Loucy (cell line): ENCODE data around the gene ABCC4.

ENCODE experiments used
- H2AFZ ChIP-seq: fragments of 200-600 bp; sonication (generic); 2 replicates; pipeline ENCODE4 v1.6.0; 2016; ENCODE audit warnings: antibody characterized with exemption, mild to moderate bottlenecking, low read length, moderate library complexity
- H3F3A ChIP-seq: fragments of 200-600 bp; 2 replicates; pipeline ENCODE4 v1.6.0; 2016; ENCODE audit warnings: antibody characterized with exemption, low read depth, mild to moderate bottlenecking
- H3K27me3 ChIP-seq: fragments of 200-600 bp; sonication (generic); 2 replicates; pipeline ENCODE4 v1.6.1; 2014; ENCODE audit warnings: low read length, mild to moderate bottlenecking; ENCODE audit not compliant: insufficient read depth, poor library complexity, severe bottlenecking
- H3K36me3 ChIP-seq: fragments of 200-600 bp; sonication (generic); 2 replicates; pipeline ENCODE4 v1.6.1; 2016; ENCODE audit warnings: low read length; ENCODE audit not compliant: insufficient read depth
- H3K4me1 ChIP-seq: fragments of 200-600 bp; sonication (generic); 2 replicates; pipeline ENCODE4 v1.5.1; 2014; ENCODE audit warnings: low read length, mild to moderate bottlenecking; ENCODE audit not compliant: insufficient read depth, poor library complexity, severe bottlenecking
- H3K4me2 ChIP-seq: fragments of 200-600 bp; sonication (generic); 2 replicates; pipeline ENCODE4 v1.6.0; 2014; ENCODE audit warnings: antibody characterized with exemption, low read length, low read depth, mild to moderate bottlenecking; ENCODE audit not compliant: poor library complexity, severe bottlenecking
- H3K4me3 ChIP-seq: fragments of 200-600 bp; sonication (generic); 2 replicates; pipeline ENCODE4 v1.5.1; 2014; ENCODE audit warnings: low read length, mild to moderate bottlenecking, mixed read lengths; ENCODE audit not compliant: poor library complexity, severe bottlenecking
- H3K79me2 ChIP-seq: fragments of 200-600 bp; sonication (generic); 2 replicates; pipeline ENCODE4 v1.6.1; 2014; ENCODE audit warnings: low read length; ENCODE audit not compliant: insufficient read depth
- H3K9ac ChIP-seq: fragments of 200-600 bp; sonication (generic); 2 replicates; pipeline ENCODE4 v1.6.0; 2014; ENCODE audit warnings: mild to moderate bottlenecking, low read depth, low read length, moderate library complexity; ENCODE audit not compliant: poor library complexity, severe bottlenecking
- H3K9me2 ChIP-seq: fragments of 200-600 bp; sonication (generic); replicated peaks from 2 replicates; pipeline ENCODE4 v1.6.1; 2016; ENCODE audit warnings: low read depth, low read length, mixed read lengths
- H3K9me3 ChIP-seq: fragments of 200-600 bp; sonication (generic); 2 replicates; pipeline ENCODE4 v1.6.1; 2014; ENCODE audit warnings: mild to moderate bottlenecking, antibody characterized with exemption, low read length, low read depth; ENCODE audit not compliant: insufficient read depth
- H4K20me1 ChIP-seq: fragments of 200-600 bp; sonication (generic); 2 replicates; pipeline ENCODE4 v1.6.0; 2014; ENCODE audit warnings: antibody characterized with exemption, low read length, mild to moderate bottlenecking; ENCODE audit not compliant: insufficient read depth, poor library complexity, severe bottlenecking
- CTCF ChIP-seq: fragments of 200-600 bp; sonication (generic); conservative IDR thresholded peaks from 2 replicates; pipeline ENCODE4 v1.5.1; 2014; ENCODE audit warnings: mild to moderate bottlenecking, antibody characterized with exemption, low read length
- EZH2phosphoT487 ChIP-seq: fragments of 200-600 bp; IDR thresholded peaks from 2 replicates; pipeline ENCODE4 v1.6.1; 2018; ENCODE audit warnings: antibody characterized with exemption, mild to moderate bottlenecking, moderate library complexity, borderline replicate concordance

The ABCC4 gene

GRCh38 chr13:95243207-95243606 is 58.0 kb downstream of the ABCC4 start:
- no peaks in the 10 kb centered on the region for H3K9me2 ChIP-seq
- H3K4me3 ChIP-seq, result no peak overlapping the region
- no peak overlapping the region for H3K4me2 ChIP-seq
- no peaks in the 10 kb centered on the region for H3K9me3 ChIP-seq
- H4K20me1 ChIP-seq, result no peaks in the 10 kb centered on the region
- peaks cover 8% of the 10 kb centered on the region; the same call in 1 of the 2 replicates for H3K36me3 ChIP-seq
- no peaks in the 10 kb centered on the region for H3K4me1 ChIP-seq
- H2AFZ ChIP-seq, result no peak overlapping the region
- H3K27me3 ChIP-seq, result no peaks in the 10 kb centered on the region
- no peaks in the 10 kb centered on the region for H3F3A ChIP-seq
- TF ChIP-seq CTCF, result no peak
- TF ChIP-seq EZH2phosphoT487, result no peak
- H3K9ac ChIP-seq, result no peak overlapping the region
- H3K79me2 ChIP-seq, result no peaks in the 10 kb centered on the region

GRCh38 chr13:95241321-95241720 is 59.9 kb downstream of the ABCC4 start:
- Histone ChIP-seq H3K9ac (no peak overlapping the region), H3K4me1 (no peaks in the 10 kb centered on the region), H3K79me2 (no peaks in the 10 kb centered on the region), H3F3A (no peaks in the 10 kb centered on the region), H3K27me3 (no peaks in the 10 kb centered on the region), H2AFZ (no peak overlapping the region), H3K4me3 (no peak overlapping the region), H3K9me2 (no peaks in the 10 kb centered on the region), H3K4me2 (no peak overlapping the region), H3K36me3 (peaks cover 6% of the 10 kb centered on the region; the same call in 1 of the 2 replicates), H3K9me3 (no peaks in the 10 kb centered on the region), H4K20me1 (no peaks in the 10 kb centered on the region)
- no peak for TF ChIP-seq EZH2phosphoT487
- no peak for TF ChIP-seq CTCF

GRCh38 chr13:95239283-95239682 is 62.0 kb downstream of the ABCC4 start:
- no peak overlapping the region for H2AFZ ChIP-seq
- H3F3A ChIP-seq, result no peaks in the 10 kb centered on the region
- no peaks in the 10 kb centered on the region for H3K4me1 ChIP-seq
- H3K79me2 ChIP-seq, result no peaks in the 10 kb centered on the region
- no peak overlapping the region for H3K9ac ChIP-seq
- H3K4me3 ChIP-seq, result no peak overlapping the region
- TF ChIP-seq EZH2phosphoT487, result no peak
- TF ChIP-seq CTCF, result no peak
- no peaks in the 10 kb centered on the region for H3K9me2 ChIP-seq
- H3K36me3 ChIP-seq, result no peaks in the 10 kb centered on the region
- H4K20me1 ChIP-seq, result no peaks in the 10 kb centered on the region
- no peak overlapping the region for H3K4me2 ChIP-seq
- H3K9me3 ChIP-seq, result no peaks in the 10 kb centered on the region
- H3K27me3 ChIP-seq, result no peaks in the 10 kb centered on the region
